NCI-H146 (cell line): ENCODE data around the gene TXNRD3.

ENCODE experiments used
- DNase-seq: peaks from one replicate; lab custom pipeline; 2025; lab: John Stamatoyannopoulos, UW

The TXNRD3 gene

DNA sequence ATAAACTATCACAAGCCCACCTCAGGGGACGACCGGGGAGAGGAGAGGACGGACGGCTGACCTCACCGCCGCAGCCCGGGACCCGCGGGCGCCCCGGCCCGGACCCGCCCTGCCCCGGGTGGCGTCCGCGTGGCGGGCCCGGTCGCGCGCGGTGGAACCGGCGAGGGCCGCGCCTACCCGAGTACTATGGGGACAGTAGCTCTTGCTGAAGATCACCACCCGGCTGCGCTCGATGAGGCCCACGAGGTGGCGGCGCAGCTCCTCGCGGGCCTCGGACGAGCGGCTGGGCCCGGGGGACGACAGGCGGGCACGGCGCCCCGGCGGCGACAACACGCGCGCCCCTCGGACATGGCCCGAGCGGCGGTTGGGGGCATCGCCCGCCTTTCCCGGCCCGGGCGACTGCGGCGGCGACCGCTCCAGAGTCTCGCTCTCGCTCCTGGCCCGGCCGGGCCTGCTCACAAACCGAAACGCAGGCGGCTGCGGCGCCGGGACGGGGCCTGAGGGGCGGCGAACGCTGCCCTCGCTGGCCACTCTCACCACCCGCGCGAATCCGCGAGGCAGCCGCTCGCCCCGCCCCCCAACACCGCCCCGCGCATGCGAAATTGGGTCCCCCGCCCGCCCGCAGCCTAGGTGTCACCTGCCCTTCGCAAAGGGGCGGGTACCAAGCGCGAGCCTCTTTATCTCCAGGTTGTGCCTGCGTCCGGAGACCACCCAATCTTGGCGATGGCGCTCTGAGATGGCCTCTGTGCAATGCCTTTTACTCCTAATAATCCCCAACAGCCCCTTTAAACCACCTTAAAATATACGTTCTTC lies at the start of gene TXNRD3:
TSS of gene TXNRD3 (minus strand) at position 554 of the 813 bp plus-strand sequence.
- peak; percentile 95 for DNase-seq

DNA sequence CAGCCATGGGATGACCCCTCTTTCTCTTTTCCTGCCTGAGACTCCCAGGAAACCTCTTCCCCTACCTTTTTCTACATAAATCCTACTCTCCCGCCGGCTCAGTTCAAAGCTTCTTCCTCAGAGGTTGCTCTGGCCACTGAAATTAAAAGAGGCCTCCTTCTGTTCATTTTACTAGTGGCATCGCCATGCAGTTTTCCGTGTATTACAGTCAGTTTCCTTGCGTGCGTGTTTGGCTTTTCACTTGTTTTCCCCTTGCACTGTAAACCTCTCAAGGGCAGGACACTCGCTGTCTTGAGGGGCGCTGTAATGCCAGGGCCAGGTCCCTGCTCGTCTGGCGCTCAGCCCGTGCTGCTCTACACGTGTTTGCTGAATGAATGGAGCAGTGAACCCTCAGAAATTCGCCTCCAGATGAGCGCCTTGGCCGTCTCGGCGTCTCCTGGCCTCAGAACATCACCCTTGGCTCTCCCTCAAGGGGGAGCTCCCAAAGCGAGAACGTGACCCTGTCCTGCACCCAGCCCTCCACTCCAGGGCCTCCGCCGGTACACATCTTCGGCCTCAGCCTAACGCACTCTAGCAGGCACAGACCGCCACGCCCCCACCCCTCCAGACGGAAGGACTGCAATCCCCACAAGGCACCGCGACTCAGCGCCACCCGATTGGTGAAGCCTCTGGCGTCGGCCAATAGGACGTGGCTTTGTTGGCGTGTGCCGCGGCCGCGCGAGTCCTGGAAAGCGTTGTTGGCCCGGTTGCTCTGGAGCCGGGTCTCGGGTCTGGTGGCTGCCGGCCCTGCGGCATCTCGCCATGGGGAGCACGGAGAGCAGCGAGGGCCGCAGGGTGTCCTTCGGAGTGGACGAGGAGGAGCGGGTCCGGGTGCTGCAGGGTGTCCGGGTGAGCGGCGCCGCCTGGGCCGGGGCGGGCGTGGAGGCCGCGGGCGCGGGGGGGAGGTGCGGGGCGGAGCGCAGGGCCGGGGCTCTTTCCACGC lies 48.9 kb upstream of the TXNRD3 start, which contains the start of gene CHCHD6:
TSS of gene CHCHD6 (plus strand) at position 729 of the 982 bp plus-strand sequence. CDS start at position 802, 73 bp downstream.
- DNase-seq, result peak; percentile 99

DNA sequence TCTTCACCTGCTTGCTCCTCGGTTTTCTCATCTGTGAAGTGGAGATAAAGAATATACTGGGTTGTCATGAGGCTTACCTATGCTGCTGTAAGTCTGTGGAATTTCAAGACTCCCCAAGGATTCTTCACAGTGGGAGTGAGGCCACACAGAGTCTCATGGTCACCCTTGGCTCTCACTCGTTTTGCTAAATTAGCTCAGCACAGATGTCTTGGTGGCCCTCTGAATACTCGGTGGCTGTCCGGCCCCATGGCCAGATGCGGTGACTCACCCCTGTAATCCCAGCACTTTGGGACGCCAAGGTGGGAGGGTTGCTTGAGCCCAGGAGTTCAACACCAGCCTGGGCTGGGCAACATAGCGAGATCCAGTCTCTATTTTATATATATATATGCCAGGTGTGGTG lies 44.1 kb upstream of the TXNRD3 start:
- no peak for DNase-seq

DNA sequence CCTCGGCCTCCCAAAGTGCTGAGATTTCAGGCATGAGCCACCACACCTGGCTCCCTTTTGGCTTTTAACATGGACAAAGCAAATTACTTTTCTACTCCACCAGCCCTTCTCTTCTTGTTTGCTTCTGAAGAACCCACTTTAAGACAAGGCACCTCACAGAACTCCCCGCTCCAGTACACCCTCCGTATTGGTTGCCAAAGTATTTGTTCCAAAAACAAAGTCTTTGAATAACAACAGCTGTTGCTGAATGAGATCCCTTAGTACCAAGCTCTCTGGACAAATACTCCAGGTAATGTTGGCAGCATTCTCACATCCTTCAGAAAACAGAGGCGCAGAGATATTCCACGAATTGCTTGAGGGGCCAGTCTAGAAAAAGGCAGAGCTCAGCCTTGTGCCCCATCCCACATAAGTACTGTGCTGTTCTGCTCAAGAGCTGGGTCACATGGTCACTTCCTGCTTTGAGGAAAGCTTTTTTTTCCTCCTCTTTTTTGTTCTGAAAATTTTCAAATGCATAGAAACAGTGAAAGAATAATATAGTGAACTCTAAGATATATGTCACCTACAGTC lies 41.9 kb upstream of the TXNRD3 start:
- no peak for DNase-seq

DNA sequence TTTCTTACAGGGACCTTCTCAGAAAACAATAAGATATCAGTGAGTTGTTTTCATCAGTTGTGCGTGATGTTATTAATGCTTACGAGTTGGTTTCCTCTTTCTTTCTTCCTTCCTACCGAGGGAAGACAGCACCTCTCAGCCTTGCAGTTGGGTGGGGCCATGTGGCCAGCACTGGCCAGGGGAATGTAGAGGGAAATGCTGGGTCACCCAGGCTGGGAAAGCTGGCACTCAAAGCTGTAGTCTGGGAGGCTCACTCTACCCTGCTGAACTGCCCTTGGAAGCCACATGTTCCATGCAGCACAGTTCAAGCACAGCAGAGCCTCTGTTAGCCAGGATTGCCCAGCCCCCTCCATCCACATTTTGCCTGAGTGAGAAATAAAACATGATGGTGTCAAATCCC lies 39.0 kb upstream of the TXNRD3 start:
- DNase-seq, result no peak

DNA sequence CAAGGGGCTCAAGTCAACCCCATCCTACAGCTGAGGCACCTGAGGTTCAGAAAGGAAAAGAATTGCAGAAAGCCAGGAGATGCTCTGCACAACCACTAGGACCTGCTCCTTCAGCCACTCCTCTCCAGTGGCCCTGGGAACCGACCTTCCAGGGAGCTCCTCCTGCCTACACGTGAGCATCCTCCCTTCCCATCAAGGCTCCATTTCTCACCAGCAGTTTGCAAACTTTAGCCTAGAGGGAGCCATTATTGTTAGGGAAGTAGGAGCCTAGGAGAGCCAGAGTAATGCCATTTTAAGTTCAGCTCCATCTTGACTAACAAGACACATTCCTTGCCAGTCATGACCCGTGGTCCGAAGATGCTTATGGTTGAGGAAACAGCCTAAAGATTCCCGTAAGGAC lies 37.9 kb upstream of the TXNRD3 start:
- no peak for DNase-seq

DNA sequence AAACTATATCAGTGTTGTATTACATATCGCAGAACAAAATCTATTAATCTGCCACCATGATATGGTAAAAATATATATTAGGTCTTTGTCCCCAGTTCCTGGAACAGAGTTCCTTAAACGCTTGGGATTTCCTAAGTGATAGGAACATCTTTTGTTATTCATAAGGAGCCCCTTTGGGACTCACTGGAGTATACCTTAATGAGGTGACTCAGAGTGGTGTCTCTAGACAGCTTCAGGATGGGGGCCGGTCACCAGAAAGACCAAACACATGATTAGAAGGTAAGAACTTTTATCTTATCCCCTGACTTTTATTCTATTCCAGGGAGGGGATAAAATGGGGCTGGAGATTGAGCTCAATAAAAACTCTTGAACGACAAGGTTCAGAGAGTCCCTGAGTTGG lies 36.8 kb upstream of the TXNRD3 start:
- DNase-seq, result no peak

DNA sequence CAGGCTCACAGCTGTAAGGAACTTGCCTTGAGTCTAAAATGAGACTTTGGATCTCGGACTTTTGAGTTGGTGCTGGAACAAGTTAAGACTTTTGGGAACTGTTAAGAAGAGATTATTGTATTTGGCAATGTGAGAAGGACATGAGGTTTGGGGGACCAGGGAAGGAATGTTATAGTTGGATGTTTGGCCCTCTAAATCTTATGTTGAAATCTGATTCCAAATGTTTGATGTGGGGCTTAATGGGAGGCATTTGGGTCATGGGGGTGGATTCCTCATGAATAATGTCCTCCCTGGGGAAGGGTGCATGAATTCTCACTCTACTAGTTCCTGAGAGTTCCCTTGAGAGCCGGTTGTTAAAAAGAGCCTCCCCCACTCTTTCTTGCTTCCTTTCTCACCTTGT lies 30.6 kb upstream of the TXNRD3 start:
- DNase-seq, result no peak

DNA sequence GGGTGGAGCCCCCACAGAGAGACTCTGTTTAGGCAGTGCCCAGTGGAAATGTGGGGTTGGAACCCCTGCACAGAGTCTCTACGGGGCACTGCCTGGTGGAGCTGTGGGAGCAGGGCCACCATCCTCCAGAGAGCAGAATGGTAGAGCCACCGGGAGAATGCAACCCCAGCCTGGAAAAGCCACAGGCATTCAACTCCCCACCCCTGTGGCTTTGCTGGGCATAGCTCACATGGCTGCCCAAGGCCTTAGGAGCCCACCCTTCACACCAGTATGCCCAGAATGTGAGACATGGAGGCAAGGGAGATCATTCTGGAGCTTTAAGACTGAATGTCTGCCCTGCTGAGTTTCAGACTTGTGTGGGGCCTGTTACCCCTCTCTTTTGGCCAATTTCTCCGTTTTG lies 30.1 kb upstream of the TXNRD3 start:
- DNase-seq, result no peak

DNA sequence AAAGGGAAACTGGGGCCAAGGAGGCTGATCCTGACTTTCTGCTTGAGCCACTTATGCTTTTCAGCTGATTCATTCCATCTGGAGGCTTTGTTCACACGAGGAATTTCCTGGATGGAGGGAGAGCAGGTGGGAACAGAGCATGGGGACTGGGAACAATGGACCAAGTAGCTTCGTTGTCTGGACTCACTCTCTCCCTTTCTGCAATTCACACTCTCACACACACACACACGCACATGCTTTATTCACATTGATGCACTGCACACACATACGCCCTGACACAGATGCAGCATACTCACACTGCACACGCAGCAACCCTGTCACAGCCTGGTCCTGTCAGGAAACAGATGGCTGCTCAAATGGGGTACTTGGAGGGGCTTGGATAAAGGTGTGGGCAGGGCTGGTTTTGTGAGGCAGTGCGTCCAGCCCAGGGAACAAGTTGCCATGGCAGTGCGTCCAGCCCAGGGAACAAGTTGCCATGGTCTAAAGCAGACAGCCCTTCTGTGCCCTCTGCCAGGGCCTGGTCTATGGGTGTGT lies 29.4 kb upstream of the TXNRD3 start:
- DNase-seq, result peak; percentile 79

DNA sequence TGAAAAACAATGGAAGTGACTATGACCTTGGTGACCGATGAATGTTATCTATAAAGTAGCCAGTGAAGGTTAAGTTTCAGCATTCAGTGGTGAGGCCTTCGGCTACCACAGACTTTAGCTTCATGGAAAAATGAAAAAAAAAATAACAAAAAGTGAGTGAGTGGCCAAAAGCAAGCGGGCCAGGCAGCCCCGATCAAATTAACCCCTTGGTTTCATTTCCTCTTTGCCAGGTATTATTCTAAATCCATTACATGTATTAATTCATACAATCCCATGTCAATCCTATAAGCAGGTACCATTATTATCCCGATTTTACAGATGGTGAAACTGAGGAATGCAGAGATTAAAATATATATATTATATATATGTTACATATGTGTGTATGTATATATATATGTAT lies 28.1 kb upstream of the TXNRD3 start:
- DNase-seq, result no peak

DNA sequence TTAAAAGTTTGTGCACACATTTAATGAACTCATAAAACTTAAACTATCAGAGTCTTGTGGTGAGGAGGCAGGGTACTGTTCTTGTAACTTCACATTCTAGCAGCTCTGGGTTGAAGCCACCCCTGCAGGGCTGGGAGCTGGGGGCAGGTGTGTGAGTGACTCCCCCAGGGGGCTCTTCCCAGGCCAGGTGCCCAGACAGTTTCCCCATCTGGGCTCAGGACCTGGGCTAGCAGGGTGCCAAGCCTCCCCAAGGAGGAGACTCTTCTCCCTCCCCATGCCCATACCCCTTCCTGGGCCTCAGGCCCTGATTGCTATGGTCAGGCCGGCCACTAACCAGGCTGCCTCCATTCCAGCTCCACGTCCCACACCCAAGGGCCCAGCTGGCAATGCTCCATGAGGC lies 27.1 kb upstream of the TXNRD3 start:
- DNase-seq, result no peak

DNA sequence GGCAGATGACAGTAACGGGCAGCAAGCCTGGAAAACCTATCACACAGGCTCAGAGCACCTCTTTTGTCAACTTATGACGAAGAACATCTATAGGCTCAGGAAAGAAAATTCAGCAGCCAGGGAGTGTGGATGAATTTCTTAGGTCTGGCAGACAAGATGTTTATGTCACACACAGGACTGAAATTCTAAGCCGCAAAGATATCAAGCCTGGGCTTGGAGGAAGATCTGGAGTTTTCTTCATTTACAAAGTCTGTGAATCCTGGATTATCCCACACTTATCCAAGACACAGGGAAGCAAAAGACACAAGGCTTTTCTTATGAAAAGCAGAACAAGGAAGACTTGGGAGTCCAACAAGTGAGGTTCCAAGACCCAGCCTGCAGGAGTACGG lies 25.7 kb upstream of the TXNRD3 start:
- no peak for DNase-seq

DNA sequence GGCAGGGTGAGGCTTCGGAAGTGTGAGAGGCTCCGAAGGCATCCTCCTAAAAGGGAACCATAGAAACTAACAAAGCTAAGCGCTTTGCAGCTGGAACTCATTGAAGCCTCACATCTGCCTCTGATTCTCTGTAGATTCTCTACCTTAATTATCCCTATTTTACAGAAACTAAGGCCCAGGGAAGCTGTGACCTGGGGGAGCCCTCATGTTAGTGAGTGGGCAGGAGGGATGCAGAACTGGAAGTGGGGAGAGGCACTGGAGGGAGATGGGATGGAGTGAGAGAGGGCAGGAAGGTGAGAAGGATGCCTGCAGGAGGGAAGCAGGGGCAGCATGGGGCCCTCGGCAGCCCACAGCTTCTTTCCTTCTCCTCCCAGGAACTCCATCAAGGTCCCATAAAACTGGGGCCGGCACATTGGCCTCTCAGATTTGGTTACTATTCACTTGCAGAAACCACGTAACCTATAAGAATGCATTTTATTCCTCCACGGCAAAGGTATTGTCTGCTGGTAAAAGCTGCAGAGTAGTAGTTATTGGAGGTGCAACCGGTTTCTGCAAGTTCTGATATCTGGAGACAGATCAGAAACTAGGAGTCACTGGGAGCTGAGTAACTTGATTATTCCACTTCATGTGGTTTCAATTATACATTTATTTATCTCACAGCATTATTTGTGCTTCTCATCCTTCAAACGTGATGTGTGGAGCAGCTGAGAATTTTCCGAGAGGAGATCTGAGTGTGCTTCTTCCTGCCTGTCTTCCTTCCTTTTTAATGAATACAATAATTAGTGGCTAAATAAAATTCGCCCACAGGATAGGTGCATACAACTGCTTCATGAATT lies 25.1 kb upstream of the TXNRD3 start:
- DNase-seq, result no peak

DNA sequence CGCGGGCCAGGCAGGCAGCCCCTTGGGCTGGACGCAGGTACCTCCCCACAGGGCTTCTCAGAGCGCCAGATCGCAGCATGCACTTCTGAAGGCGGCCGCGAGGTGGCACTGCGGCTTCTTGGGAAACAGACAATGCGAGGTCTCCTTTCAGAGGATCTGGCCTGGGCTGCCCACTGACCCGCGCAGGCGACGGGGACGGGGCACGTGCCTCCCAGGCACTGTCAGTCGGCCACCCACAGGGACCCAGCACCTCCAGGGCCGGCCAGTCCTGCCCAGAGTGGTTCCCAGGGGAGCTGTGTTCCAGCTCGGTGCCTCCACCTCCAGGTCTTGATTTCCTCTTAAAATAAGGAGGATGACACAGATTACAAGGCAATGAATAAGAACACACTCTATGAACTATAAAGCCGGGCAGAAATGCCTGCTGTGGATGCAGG lies 24.4 kb upstream of the TXNRD3 start:
- peak; percentile 88 for DNase-seq

DNA sequence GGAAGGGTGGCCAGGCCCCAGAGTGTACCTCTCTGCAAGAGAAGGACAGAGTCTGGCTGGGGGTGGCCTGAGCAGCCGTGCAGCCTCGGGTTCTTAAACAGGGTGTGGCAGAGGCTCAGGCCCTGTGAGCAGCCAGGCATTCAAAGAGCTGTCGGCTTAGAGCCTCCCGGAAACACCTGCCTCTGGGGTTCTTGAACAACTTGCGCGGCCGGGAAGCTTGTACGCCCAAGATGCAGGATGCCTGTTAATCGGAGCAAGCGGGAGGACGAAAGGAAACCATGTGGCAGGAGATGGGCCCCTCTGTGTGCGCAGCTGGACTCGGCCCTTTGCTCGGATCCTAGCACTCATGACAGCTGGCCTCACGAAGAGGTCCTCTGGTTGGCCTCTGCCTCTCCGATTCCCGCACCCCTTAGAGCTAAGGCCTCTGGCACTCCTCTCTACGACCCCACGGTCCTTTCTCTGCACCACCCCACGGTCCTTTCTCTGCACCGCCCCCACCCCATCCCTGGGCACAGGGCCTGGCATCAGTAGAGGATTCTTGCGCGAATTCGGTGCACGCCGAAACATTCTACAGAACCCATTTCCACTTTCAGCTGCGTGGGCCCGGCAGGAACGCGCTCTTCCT lies 23.9 kb upstream of the TXNRD3 start:
- DNase-seq, result peak; percentile 76

DNA sequence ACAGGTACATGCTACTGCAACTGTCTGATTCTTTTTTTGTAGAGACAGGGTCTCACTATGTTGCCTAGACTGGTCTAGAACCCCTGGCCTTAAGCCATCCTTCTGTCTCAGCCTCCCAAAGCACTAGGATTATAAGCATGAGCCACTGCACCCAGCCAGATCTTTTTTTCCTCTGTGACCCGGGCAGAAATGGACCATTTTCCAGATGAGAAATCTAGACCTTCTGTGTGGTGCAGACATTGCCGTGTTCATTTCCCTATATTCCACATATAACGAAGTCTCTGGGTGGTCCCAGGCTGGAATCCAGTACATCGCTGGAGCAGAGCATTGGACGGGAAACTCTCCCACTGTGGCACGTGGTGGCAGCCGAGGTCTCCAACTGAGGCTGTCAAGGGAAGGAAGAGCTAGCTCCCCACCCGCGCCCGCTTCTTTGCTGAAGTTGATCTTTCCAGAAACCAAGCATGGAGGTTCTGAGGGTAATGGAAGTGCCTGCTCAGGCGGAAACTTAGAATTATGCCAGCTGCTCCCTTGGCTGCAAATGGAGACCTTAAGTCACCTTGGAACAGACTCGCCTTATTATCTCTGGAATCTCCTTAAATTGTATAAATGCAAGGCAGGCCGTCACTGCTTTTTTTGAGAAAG lies 23.1 kb upstream of the TXNRD3 start:
- no peak for DNase-seq

DNA sequence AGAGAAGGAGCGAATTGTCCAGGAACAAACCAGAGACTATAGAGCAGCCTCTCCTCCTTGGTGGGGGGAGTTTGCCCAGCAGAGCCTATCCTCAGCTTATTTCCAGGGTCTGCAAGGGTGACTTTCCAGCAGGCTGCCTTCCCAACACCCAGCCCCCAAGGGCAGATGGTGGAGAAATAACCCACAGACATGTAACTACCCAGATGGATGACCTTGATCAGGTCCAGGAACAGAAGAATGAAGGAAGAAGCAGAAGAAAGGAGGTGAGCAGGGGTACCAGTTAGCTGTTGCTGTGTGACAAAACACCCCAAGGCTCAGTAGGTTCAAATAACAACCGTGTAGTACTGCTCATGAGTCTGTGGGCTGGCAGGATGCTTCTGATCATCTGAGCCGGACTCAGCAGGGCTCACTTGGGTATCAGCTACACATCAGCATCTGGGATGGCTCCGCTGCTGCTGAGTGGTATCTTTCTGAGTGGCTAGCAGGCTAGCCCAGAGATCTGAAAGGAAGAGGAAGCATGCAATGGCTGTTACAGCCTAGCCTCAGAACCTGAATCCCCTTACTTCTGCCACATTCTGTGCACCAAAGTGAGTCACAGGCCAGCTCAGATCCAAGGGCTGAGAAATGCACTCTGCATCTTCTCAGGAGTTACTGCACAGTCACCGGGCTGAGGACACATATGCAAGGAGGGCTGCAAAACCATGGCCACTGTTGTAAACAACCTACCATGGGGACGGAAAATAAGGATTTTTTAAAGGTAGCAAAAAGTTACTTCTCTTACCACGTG lies 22.2 kb upstream of the TXNRD3 start:
- DNase-seq, result no peak

DNA sequence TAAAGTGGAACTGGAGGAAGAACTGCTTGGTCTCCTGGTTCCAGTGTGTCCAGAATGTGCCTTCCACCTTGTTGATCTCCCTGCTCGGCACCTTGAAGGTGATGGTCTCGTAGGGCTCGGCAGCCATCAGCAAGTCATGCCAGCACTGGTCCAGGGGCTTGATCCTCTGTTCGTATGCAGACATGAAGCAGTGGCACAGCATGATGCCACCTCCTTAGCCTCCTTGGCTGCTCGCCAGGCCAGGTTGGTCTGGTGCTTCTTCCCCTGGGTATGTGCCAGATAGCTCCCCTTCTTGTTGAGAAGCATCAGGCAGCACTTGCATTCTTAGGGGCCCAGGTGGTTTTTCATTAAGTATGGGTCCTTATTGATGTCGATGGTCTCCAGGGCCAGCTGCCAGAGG lies 17.8 kb upstream of the TXNRD3 start:
- no peak for DNase-seq

DNA sequence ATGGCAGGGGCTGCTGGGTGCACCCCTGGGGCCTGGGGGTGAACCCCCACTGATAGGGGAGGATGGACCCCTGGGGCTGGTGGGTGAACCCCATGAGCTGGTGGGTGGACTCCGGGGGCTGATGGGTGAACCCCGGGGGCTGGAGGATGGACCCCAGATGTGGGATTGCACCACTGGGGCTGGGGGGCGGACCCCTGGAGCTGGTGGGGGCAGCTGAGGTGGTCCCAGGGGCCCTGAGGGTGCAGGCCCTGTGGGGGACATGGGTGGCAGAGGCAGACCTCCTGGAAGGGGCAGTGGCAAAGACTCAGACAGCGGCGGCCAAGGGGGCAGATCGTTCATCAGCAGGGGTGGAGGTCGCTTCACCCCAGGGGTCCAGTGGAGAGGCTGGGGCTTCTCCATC lies 17.4 kb upstream of the TXNRD3 start:
- no peak for DNase-seq
